ENCODE data around the gene SPC24. TPM values are rescaled to one million over a fixed set of nuclear protein-coding genes. Genes with fewer than 3 reads are reported as not detected.
"Not testable (repeated sequence)": the region's sequence is repeated elsewhere in the genome, so short reads cannot be mapped to it uniquely, and the experiment has no call there.

SPC24 gene
- total RNA-seq, 1 donor = 39.7 TPM

- no peak overlapping the region for H3K4me3 ChIP-seq (ENCODE audit: low read depth, low read length)
- no peak for DNase-seq (ENCODE audit: low read depth)
- TF ChIP-seq, protein P1, sequence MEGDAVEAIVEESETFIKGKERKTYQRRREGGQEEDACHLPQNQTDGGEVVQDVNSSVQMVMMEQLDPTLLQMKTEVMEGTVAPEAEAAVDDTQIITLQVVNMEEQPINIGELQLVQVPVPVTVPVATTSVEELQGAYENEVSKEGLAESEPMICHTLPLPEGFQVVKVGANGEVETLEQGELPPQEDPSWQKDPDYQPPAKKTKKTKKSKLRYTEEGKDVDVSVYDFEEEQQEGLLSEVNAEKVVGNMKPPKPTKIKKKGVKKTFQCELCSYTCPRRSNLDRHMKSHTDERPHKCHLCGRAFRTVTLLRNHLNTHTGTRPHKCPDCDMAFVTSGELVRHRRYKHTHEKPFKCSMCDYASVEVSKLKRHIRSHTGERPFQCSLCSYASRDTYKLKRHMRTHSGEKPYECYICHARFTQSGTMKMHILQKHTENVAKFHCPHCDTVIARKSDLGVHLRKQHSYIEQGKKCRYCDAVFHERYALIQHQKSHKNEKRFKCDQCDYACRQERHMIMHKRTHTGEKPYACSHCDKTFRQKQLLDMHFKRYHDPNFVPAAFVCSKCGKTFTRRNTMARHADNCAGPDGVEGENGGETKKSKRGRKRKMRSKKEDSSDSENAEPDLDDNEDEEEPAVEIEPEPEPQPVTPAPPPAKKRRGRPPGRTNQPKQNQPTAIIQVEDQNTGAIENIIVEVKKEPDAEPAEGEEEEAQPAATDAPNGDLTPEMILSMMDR (IDR thresholded peaks at IDR 0.05; ENCODE audit: insufficient read depth, low read depth, low read length) = no peak
Observed at GRCh38 chr19:11165486-11166030, 10.0 kb upstream of the SPC24 start.

- TF ChIP-seq, protein P1 (IDR thresholded peaks at IDR 0.05; ENCODE audit: insufficient read depth, low read depth, low read length) = no peak
- DNase-seq (ENCODE audit: low read depth) = peak; percentile 86
- no peak overlapping the region for H3K4me3 ChIP-seq (ENCODE audit: low read depth, low read length)
Observed at GRCh38 chr19:11164879-11165406, 9.4 kb upstream of the SPC24 start.

- no peak for DNase-seq (ENCODE audit: low read depth)
- no peak overlapping the region for H3K4me3 ChIP-seq (ENCODE audit: low read depth, low read length)
- TF ChIP-seq, protein P1 (IDR thresholded peaks at IDR 0.05; ENCODE audit: insufficient read depth, low read depth, low read length) = no peak
Observed at GRCh38 chr19:11164296-11164695, 8.7 kb upstream of the SPC24 start.

DNA sequence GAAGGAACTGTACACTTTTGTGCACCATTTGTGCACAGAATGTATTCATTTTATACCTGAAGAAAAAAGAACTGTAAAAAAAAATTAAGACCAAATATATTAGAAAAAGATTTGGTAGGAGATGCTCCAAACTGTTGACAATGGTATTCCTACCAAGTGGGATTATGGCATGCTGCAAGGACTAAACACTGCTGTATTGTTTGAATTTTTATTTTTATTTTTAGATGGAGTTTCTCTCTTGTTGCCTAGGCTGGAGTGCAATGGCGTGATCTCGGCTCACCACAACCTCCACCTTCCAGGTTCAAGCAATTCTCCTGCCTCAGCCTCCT, 4.8 kb upstream of the SPC24 start:
- not testable (repeated sequence) for DNase-seq (ENCODE audit: low read depth); H3K4me3 ChIP-seq (ENCODE audit: low read depth, low read length)

DNA sequence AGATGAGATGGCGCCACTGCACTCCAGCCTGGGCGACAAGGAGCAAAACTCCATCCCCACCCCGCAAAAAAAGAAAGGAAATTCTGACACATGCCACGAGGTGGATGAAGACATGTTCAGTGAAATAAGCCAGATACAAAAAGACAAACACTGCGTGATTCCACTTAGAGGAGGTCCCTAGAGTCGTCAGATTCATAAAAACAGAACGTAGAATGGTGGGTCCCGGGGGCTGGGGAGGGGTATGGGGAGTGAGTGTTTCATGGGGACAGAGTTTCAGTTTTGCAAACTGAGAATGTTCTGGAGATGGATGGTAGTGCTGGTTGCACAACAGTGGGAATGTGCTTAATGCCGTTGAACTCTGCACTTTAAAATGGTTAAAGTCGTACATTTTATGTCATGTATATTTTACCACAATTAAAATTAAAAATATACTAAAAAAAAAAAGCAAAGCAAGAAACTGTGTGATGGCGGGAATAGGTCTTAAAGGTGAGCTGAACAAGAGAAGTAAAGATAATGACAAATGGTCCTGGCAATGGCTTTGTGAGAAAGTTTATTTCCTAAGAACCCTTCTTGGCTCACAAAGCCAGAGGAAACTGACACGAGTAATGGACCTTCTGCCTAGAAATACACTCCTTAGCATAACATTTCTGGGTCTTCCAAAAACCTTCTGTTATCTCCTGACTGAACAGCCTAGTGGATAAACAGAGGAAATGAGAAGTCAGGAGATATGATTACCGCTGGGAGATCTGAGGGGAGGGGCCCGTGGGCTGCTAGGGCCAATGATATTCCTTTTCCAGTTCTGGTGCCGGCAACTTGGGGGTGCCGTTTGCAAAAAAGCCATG, 4.2 kb upstream of the SPC24 start:
- DNase-seq (ENCODE audit: low read depth) = peak; percentile 87
- TF ChIP-seq, protein P1 (IDR thresholded peaks at IDR 0.05; ENCODE audit: insufficient read depth, low read depth, low read length) = peak; percentile 18
- no peak overlapping the region for H3K4me3 ChIP-seq (ENCODE audit: low read depth, low read length)

- H3K4me3 ChIP-seq (ENCODE audit: low read depth, low read length) = peak overlapping the region; percentile 85
- no peak for DNase-seq (ENCODE audit: low read depth)
- TF ChIP-seq, protein P1 (IDR thresholded peaks at IDR 0.05; ENCODE audit: insufficient read depth, low read depth, low read length) = no peak
Observed at GRCh38 chr19:11154683-11155047, 917 bp downstream of the SPC24 start.

DNA sequence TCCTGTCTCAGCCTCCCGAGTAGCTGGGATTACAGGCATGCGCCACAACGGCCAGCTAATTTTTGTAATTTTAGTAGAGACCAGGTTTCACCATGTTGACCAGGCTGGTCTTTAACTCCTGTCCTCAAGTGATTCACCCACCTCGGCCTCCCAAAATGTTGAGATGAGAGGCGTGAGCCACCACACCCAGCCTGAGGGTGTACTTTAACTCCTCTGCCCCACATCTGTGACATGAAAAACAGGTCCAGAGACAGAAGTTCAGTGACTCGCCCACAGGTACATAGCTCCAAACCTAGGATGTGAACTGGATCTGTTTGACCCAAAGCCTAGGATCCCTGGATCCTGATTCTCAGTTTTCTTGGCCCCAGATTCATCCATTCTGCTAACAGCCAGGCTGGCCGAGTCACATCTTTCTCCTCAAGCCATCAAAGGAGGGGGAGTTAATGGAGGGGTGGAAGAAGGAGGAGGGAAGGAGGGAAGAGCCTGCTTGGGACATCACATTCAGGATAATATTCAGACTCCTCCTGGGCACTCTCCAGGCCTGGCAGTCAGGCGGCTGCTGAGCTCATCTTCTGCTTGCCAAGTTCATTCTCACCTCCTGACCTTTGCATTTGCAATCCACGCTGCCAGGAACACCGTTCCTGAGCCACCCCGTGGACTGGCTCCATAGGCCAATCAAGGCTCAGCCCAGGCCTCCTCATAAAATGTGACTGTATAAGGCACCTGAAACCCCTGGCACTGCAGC, 3.1 kb downstream of the SPC24 start:
- TF ChIP-seq, protein P1 (IDR thresholded peaks at IDR 0.05; ENCODE audit: insufficient read depth, low read depth, low read length) = no peak
- peak; percentile 90 for DNase-seq (ENCODE audit: low read depth)

More for the DNA sequence above, 3.1 kb downstream of the SPC24 start:
- no peak overlapping the region for H3K4me3 ChIP-seq (ENCODE audit: low read depth, low read length)
